K562 (cell line): ENCODE results near the gene NAA38.

Source experiments
- BRCA1 ChIP-seq, 2 experiments: fragments of 450-650 bp in 1 of 2; sonication (generic) in 1 of 2; formaldehyde crosslinking in 1 of 2; IDR thresholded peaks; 2 replicates each; pipeline versions ENCODE4 v1.5.0 to v1.6.1; 2017 to 2020; ENCODE audit warnings: mild to moderate bottlenecking in 1 of 2, missing genetic modification reagents in 1 of 2
- CTBP1 ChIP-seq: fragments of 450-650 bp; IDR thresholded peaks from 2 replicates; pipeline ENCODE4 v1.6.1; 2016; ENCODE audit warnings: borderline replicate concordance
- FOXM1 ChIP-seq, 2 experiments: fragments of 450-650 bp in 1 of 2; sonication (generic) in 1 of 2; formaldehyde crosslinking in 1 of 2; IDR thresholded peaks; 2 replicates each; pipeline versions ENCODE4 v1.6.1 to v1.9.0; 2017 to 2022; ENCODE audit warnings: low read depth in 2 of 2, mild to moderate bottlenecking in 2 of 2, missing genetic modification reagents in 1 of 2, moderate library complexity in 1 of 2
- JUN ChIP-seq, 2 experiments: sonication (generic) in 1 of 2; formaldehyde crosslinking in 1 of 2; IDR thresholded peaks; 2 replicates each; pipeline versions ENCODE4 v1.6.1 to v1.8.0; 2012 to 2022; ENCODE audit warnings: borderline replicate concordance in 2 of 2, mild to moderate bottlenecking in 2 of 2, improper control_type of control experiment in 1 of 2, low read depth in 1 of 2, low read length in 1 of 2, missing genetic modification reagents in 1 of 2
- KAT2B ChIP-seq: IDR thresholded peaks from one replicate; pipeline ENCODE4 v1.6.1; 2012; ENCODE audit warnings: low read depth, mild to moderate bottlenecking, control low read depth, inconsistent platforms, low read length, moderate library complexity
- MAZ ChIP-seq, 2 experiments: fragments of 450-650 bp in 1 of 2; sonication (generic) in 1 of 2; formaldehyde crosslinking; IDR thresholded peaks in 1 of 2; conservative IDR thresholded peaks in 1 of 2; 2 replicates each; pipeline versions ENCODE4 v1.4.0 to v1.5.0; 2020; ENCODE audit warnings: mild to moderate bottlenecking in 1 of 2, missing genetic modification reagents in 1 of 2
- NKRF ChIP-seq: fragments of 450-650 bp; IDR thresholded peaks from 2 replicates; pipeline ENCODE4 v1.6.1; 2016; ENCODE audit warnings: borderline replicate concordance
- POLR2A ChIP-seq: fragments of 450-650 bp; conservative IDR thresholded peaks from 2 replicates; pipeline ENCODE4 v1.6.1; 2016
- PPARD ChIP-seq: fragments of 250-450 bp; sonication (Bioruptor Pico); IDR thresholded peaks from 2 replicates; pipeline ENCODE4 v1.8.0; 2022; ENCODE audit warnings: inconsistent platforms, mild to moderate bottlenecking, moderate library complexity
- RBM39 ChIP-seq: fragments of 200-400 bp; formaldehyde crosslinking; optimal IDR thresholded peaks from 2 replicates; pipeline ENCODE3; 2018; ENCODE audit warnings: low read depth, low read length
- TARDBP ChIP-seq: fragments of 450-650 bp; IDR thresholded peaks from 2 replicates; pipeline ENCODE4 v1.6.1; 2016
- ZNF324 ChIP-seq: fragments of 250-450 bp; sonication (Bioruptor Pico); IDR thresholded peaks from 2 replicates; pipeline ENCODE4 v1.4.0; 2020; ENCODE audit warnings: mild to moderate bottlenecking
- ZNF57 ChIP-seq: fragments of 450-650 bp; formaldehyde crosslinking; IDR thresholded peaks from 2 replicates; pipeline ENCODE4 v1.4.0; 2020; ENCODE audit warnings: mild to moderate bottlenecking, moderate library complexity
- TF ChIP-seq, protein P1 (sequence below), 3 experiments: IDR thresholded peaks in 2 of 3; conservative IDR thresholded peaks in 1 of 3; 2 replicates each; pipeline ENCODE4 v1.5.1; 2011 to 2012; ENCODE audit warnings: low read length in 3 of 3, mild to moderate bottlenecking in 3 of 3, control low read depth in 2 of 3, improper control_type of control experiment in 1 of 3, inconsistent platforms in 1 of 3, low read depth in 1 of 3, mixed read lengths in 1 of 3, moderate library complexity in 1 of 3; ENCODE audit not compliant: insufficient read depth in 2 of 3

- TF ChIP-seq NKRF (no peak), POLR2A (no peak), JUN (IDR thresholded peaks at IDR 0.05; ENCODE audit: borderline replicate concordance, low read depth, low read length) (no peak), JUN (CRISPR knock-in tag; IDR thresholded peaks at IDR 0.05; ENCODE audit: borderline replicate concordance) (no peak), KAT2B (no peak), TARDBP (no peak), PPARD (CRISPR knock-in tag) (no peak), ZNF57 (CRISPR knock-in tag) (no peak), CTBP1 (no peak; the same call in 1 of the 2 replicates), RBM39 (no peak), ZNF324 (no peak), MAZ (CRISPR knock-in tag; conservative IDR thresholded peaks at IDR 0.05 in 1 of 2, IDR thresholded peaks at IDR 0.05 in 1 of 2) (no peak), FOXM1 (IDR thresholded peaks at IDR 0.05; ENCODE audit: low read depth) (no peak), FOXM1 (CRISPR knock-in tag; IDR thresholded peaks at IDR 0.05; ENCODE audit: low read depth) (no peak), BRCA1 (IDR thresholded peaks at IDR 0.05) (no peak), BRCA1 (CRISPR knock-in tag; IDR thresholded peaks at IDR 0.05) (no peak)
- TF ChIP-seq, protein P1, sequence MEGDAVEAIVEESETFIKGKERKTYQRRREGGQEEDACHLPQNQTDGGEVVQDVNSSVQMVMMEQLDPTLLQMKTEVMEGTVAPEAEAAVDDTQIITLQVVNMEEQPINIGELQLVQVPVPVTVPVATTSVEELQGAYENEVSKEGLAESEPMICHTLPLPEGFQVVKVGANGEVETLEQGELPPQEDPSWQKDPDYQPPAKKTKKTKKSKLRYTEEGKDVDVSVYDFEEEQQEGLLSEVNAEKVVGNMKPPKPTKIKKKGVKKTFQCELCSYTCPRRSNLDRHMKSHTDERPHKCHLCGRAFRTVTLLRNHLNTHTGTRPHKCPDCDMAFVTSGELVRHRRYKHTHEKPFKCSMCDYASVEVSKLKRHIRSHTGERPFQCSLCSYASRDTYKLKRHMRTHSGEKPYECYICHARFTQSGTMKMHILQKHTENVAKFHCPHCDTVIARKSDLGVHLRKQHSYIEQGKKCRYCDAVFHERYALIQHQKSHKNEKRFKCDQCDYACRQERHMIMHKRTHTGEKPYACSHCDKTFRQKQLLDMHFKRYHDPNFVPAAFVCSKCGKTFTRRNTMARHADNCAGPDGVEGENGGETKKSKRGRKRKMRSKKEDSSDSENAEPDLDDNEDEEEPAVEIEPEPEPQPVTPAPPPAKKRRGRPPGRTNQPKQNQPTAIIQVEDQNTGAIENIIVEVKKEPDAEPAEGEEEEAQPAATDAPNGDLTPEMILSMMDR (IDR thresholded peaks at IDR 0.05 in 2 of 3, conservative IDR thresholded peaks at IDR 0.05 in 1 of 3; ENCODE audit: insufficient read depth in 2 of 3, low read depth in 1 of 3, low read length in 3 of 3), result no peak
Observed at GRCh38 chr17:7839190-7839875, 18.0 kb downstream of the NAA38 start.
